Smooth muscle cell (in vitro differentiated cells): ENCODE results near the gene AOC2. TPM values are rescaled to one million over a fixed set of nuclear protein-coding genes. Genes with fewer than 3 reads are reported as not detected.
"Not testable (repeated sequence)": the region's sequence is repeated elsewhere in the genome, so short reads cannot be mapped to it uniquely, and the experiment has no call there.

Experiments
- DNase-seq: peaks from one replicate; lab custom pipeline; 2025; ENCODE audit not compliant: unreplicated experiment; lab: John Stamatoyannopoulos, UW
- H2AFZ ChIP-seq: fragments of 200-600 bp; sonication (generic); 2 replicates; pipeline ENCODE4 v1.6.0; 2016; ENCODE audit warnings: antibody characterized with exemption, low read depth, mild to moderate bottlenecking
- H3F3A ChIP-seq: fragments of 200-600 bp; sonication (generic); 2 replicates; pipeline ENCODE4 v1.6.0; 2017; ENCODE audit warnings: antibody characterized with exemption, low read depth
- H3K27ac ChIP-seq: fragments of 200-600 bp; sonication (generic); 2 replicates; pipeline ENCODE4 v1.5.1; 2016; ENCODE audit warnings: low read depth, mild to moderate bottlenecking
- H3K27me3 ChIP-seq: fragments of 200-600 bp; sonication (generic); 2 replicates; pipeline ENCODE4 v1.6.1; 2016; ENCODE audit warnings: low read depth, mild to moderate bottlenecking
- H3K36me3 ChIP-seq: fragments of 200-600 bp; sonication (generic); 2 replicates; pipeline ENCODE4 v1.5.1; 2016; ENCODE audit warnings: low read depth
- H3K4me1 ChIP-seq: fragments of 200-600 bp; sonication (generic); 2 replicates; pipeline ENCODE4 v1.5.1; 2016; ENCODE audit warnings: low read depth
- H3K4me2 ChIP-seq: fragments of 200-600 bp; sonication (generic); 2 replicates; pipeline ENCODE4 v1.6.0; 2016; ENCODE audit warnings: mild to moderate bottlenecking
- H3K4me3 ChIP-seq: fragments of 200-600 bp; sonication (generic); 2 replicates; pipeline ENCODE4 v1.5.1; 2016; ENCODE audit warnings: mild to moderate bottlenecking
- H3K79me2 ChIP-seq: fragments of 200-600 bp; sonication (generic); 2 replicates; pipeline ENCODE4 v1.6.0; 2016; ENCODE audit warnings: low read depth, mild to moderate bottlenecking
- H3K9ac ChIP-seq: fragments of 200-600 bp; sonication (generic); 2 replicates; pipeline ENCODE4 v1.6.0; 2016; ENCODE audit warnings: low read depth
- H3K9me3 ChIP-seq: fragments of 200-600 bp; sonication (generic); replicated peaks from 2 replicates; pipeline ENCODE4 v1.5.1; 2016; ENCODE audit warnings: low read depth
- H4K20me1 ChIP-seq: fragments of 200-600 bp; sonication (generic); 2 replicates; pipeline ENCODE4 v1.6.0; 2016; ENCODE audit warnings: low read depth
- CTCF ChIP-seq: fragments of 200-600 bp; sonication (generic); IDR thresholded peaks from 2 replicates; pipeline ENCODE4 v1.5.1; 2017; ENCODE audit warnings: borderline replicate concordance, mild to moderate bottlenecking, antibody characterized with exemption; ENCODE audit not compliant: insufficient read depth, poor library complexity, severe bottlenecking
- WGBS: methylation state at CpG from one replicate; pipeline ENCODE4 v1.1.7; 2016; ENCODE audit warnings: low lambda C conversion rate; 5-methylcytosine and 5-hydroxymethylcytosine counted together
- polyA plus RNA-seq: library from polyadenylated mRNA; unstranded; fragments of >200 nt; fragmentation: Nextera tagmentation; extraction: Ambion mirVana; gene quantifications from 2 replicates; pipeline ENCODE4 v1.2.1, GENCODE V29; 2016
- total RNA-seq: library from RNA; depleted of rRNA; stranded (reverse); fragments of >200 nt; gene quantifications from 2 replicates; pipeline ENCODE4 v1.2.3, GENCODE V29; 2014

AOC2 gene
- total and polyA plus RNA-seq, 2 experiments from 2014 or later = 0.91 to 2.3 TPM

- H3K9me3 ChIP-seq = no peaks in the 10 kb centered on the region
- peak; percentile 13 for DNase-seq
- H3K27ac ChIP-seq = peak overlapping the region; percentile 58
- peak overlapping the region; percentile 41 for H3K4me2 ChIP-seq
- no peaks in the 10 kb centered on the region for H3K79me2 ChIP-seq
- H4K20me1 ChIP-seq = no peaks in the 10 kb centered on the region
- WGBS = 30% methylated on average over 6 of the region's 6 CpGs
- peak overlapping the region; percentile 49 for H3K9ac ChIP-seq
- H3K4me3 ChIP-seq = no peak overlapping the region
- no peaks in the 10 kb centered on the region for H3K36me3 ChIP-seq
- H3K27me3 ChIP-seq = peaks cover 26% of the 10 kb centered on the region
- no peak overlapping the region for H2AFZ ChIP-seq
- no peaks in the 10 kb centered on the region for H3K4me1 ChIP-seq
- no peak for TF ChIP-seq CTCF
- no peaks in the 10 kb centered on the region for H3F3A ChIP-seq
These were observed 35.2 kb downstream of the AOC2 start for GRCh38 chr17:42879596-42879985.

GRCh38 chr17:42880776-42881310, 36.5 kb downstream of the AOC2 start:
- DNase-seq = no peak
- H3K27ac ChIP-seq = no peak overlapping the region
- no peaks in the 10 kb centered on the region for H3K36me3 ChIP-seq
- no peaks in the 10 kb centered on the region for H4K20me1 ChIP-seq
- no peaks in the 10 kb centered on the region for H3K4me1 ChIP-seq
- H3K4me2 ChIP-seq = no peak overlapping the region
- no peak overlapping the region for H3K4me3 ChIP-seq
- no peaks in the 10 kb centered on the region for H3K79me2 ChIP-seq
- H3K9me3 ChIP-seq = no peaks in the 10 kb centered on the region
- peaks cover 26% of the 10 kb centered on the region for H3K27me3 ChIP-seq
- TF ChIP-seq CTCF = no peak
- 80% methylated on average over 5 of the region's 5 CpGs for WGBS
- no peak overlapping the region for H2AFZ ChIP-seq
- no peaks in the 10 kb centered on the region for H3F3A ChIP-seq
- H3K9ac ChIP-seq = no peak overlapping the region

- DNase-seq, H2AFZ ChIP-seq, H3K27ac ChIP-seq, H3K79me2 ChIP-seq, H3K36me3 ChIP-seq, H3K9ac ChIP-seq, H3K4me3 ChIP-seq, H4K20me1 ChIP-seq, H3K9me3 ChIP-seq, H3K4me1 ChIP-seq, H3K4me2 ChIP-seq, H3F3A ChIP-seq: not testable (repeated sequence)
- H3K27me3 ChIP-seq = peaks cover 21% of the 10 kb centered on the region
- 96% methylated on average over 6 of the region's 6 CpGs for WGBS
These were observed 37.3 kb downstream of the AOC2 start for GRCh38 chr17:42881706-42882105.

- Histone ChIP-seq H3K4me1 (no peaks in the 10 kb centered on the region), H3K27me3 (peaks cover 16% of the 10 kb centered on the region), H3F3A (no peaks in the 10 kb centered on the region), H4K20me1 (no peaks in the 10 kb centered on the region), H3K79me2 (no peaks in the 10 kb centered on the region), H3K9me3 (no peaks in the 10 kb centered on the region), H3K27ac (no peak overlapping the region), H3K4me3 (no peak overlapping the region), H3K36me3 (no peaks in the 10 kb centered on the region), H2AFZ (no peak overlapping the region), H3K4me2 (no peak overlapping the region), H3K9ac (no peak overlapping the region)
- DNase-seq = no peak
- WGBS = 93% methylated on average over 8 of the region's 8 CpGs
- TF ChIP-seq CTCF = no peak
These were observed 37.8 kb downstream of the AOC2 start for GRCh38 chr17:42882166-42882565.
